22Rv1 (cell line): ENCODE results near the gene MFN2.

ENCODE experiments used
- ZFX ChIP-seq: fragments of 450-650 bp; IDR thresholded peaks from 2 replicates; pipeline ENCODE4 v1.6.1; 2017; ENCODE audit warnings: antibody characterized with exemption, borderline replicate concordance
- TF ChIP-seq, protein P1 (sequence below): fragments of 450-650 bp; IDR thresholded peaks from 2 replicates; pipeline ENCODE4 v1.5.1; 2017; ENCODE audit warnings: mild to moderate bottlenecking

DNA sequence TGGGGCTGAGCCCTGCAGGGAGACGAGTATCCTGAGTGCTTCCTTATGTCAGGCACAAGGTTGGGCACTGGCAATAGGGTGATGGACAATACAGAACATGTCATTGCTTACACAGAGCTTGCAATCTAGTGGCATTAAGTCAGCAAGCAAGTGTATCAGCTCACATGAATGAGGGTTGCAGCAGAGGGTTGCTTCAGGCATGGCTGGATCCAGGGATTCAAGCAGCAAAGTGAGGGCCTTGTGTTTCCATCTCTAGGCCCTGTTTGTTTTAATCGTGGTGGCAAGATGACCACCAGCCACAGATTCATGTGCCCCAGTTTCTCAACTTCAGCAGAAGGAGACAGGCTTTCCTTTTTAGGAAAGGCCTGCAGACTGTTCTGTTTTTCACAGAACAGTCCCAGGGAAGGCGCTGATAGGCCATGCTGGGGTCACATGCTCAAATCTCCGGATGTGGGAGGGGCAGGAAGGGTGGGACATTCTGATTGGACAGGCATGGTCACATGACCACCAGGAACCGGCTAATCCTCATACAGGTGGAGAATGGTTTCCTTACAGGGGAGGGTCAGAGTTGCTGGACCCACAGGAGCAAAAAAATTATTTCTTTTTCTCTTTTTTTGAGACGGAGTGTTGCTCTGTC lies 31.3 kb upstream of the MFN2 start:
- TF ChIP-seq, protein P1, sequence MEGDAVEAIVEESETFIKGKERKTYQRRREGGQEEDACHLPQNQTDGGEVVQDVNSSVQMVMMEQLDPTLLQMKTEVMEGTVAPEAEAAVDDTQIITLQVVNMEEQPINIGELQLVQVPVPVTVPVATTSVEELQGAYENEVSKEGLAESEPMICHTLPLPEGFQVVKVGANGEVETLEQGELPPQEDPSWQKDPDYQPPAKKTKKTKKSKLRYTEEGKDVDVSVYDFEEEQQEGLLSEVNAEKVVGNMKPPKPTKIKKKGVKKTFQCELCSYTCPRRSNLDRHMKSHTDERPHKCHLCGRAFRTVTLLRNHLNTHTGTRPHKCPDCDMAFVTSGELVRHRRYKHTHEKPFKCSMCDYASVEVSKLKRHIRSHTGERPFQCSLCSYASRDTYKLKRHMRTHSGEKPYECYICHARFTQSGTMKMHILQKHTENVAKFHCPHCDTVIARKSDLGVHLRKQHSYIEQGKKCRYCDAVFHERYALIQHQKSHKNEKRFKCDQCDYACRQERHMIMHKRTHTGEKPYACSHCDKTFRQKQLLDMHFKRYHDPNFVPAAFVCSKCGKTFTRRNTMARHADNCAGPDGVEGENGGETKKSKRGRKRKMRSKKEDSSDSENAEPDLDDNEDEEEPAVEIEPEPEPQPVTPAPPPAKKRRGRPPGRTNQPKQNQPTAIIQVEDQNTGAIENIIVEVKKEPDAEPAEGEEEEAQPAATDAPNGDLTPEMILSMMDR, result no peak
- no peak for TF ChIP-seq ZFX
